ENCODE measurements around the gene CC2D1A.

- TF ChIP-seq, protein P1, sequence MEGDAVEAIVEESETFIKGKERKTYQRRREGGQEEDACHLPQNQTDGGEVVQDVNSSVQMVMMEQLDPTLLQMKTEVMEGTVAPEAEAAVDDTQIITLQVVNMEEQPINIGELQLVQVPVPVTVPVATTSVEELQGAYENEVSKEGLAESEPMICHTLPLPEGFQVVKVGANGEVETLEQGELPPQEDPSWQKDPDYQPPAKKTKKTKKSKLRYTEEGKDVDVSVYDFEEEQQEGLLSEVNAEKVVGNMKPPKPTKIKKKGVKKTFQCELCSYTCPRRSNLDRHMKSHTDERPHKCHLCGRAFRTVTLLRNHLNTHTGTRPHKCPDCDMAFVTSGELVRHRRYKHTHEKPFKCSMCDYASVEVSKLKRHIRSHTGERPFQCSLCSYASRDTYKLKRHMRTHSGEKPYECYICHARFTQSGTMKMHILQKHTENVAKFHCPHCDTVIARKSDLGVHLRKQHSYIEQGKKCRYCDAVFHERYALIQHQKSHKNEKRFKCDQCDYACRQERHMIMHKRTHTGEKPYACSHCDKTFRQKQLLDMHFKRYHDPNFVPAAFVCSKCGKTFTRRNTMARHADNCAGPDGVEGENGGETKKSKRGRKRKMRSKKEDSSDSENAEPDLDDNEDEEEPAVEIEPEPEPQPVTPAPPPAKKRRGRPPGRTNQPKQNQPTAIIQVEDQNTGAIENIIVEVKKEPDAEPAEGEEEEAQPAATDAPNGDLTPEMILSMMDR (conservative IDR thresholded peaks at IDR 0.05 in 1 of 2, IDR thresholded peaks at IDR 0.05 in 1 of 2; ENCODE audit: extremely low read depth in 1 of 2, insufficient read depth in 1 of 2, low read depth in 1 of 2, low read length in 2 of 2), result no peak
- no peak for TF ChIP-seq EZH2 (IDR thresholded peaks at IDR 0.05; ENCODE audit: borderline replicate concordance, low read length)
Measured at GRCh38 chr19:13929340-13929739, 23.3 kb downstream of the CC2D1A start.

Data from mammary epithelial cell (primary cell).